GM04503 (cell line): Measurements from ENCODE around the gene SIK1.

Experiments used
- DNase-seq: peaks from one replicate; pipeline ENCODE4 v3.0.0-alpha.2; 2012; ENCODE audit warnings: low read depth

SIK1 gene

GRCh38 chr21:43367296-43367695 is 59.6 kb downstream of the SIK1 start:
- DNase-seq: no peak

DNA sequence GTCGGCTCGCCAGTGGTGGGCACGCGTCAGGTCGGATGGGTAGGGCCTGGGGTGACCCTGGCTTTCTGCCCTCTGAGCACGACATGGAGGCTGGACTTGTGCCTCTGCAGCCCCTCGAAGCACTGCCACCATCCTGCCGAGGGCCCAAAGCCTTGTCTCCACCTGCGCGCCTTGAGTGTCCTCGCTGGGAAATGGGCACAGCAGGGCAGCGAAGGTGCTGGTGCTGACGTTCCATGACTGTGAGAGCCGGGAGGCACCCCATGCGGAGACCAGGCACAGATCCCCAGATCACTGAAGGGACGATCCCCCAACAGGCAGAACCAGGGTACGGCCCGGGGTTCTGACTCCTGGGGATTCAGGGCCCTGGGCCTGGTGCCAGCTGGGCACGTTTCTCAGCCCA is 60.3 kb downstream of the SIK1 start:
- no peak for DNase-seq

DNA sequence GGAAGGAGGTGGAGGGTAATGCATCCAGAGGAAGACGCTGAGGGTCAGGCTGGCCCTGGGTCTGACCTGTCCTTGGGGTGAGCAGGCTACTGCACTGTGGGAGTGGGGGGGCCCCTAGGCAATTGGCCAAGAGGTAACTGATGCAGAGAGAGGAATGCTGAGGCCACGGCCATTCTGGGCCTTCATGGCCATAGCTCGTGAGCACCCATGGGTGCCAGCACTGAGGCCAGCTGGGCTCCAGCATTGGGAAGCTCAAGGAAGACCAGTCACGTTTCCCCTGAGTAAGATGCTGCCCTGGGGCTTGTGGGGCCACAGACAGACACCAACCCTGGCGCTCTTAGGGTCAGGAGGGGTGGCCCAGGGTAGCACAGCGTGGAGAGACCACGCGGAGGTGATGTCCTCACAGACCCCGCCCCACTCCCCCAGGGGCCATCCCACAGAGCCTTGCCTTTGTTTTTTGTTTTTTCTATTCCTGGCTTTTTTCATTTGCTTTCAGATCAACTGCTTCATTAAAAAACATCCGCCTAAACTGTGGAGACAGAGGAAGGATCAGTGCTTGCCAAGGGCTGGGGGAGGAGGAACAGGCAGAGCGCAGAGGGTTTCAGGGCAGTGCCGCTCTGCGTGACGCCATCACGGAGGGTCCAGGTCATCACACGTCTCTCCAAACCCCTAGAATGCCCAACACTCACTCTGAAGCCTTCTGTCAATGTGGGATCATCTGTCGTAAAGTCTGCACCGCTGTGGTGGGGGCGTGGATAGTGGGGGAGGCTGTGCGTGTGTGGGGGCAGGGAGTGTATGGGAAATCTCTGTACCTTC is 61.1 kb downstream of the SIK1 start:
- no peak for DNase-seq

DNA sequence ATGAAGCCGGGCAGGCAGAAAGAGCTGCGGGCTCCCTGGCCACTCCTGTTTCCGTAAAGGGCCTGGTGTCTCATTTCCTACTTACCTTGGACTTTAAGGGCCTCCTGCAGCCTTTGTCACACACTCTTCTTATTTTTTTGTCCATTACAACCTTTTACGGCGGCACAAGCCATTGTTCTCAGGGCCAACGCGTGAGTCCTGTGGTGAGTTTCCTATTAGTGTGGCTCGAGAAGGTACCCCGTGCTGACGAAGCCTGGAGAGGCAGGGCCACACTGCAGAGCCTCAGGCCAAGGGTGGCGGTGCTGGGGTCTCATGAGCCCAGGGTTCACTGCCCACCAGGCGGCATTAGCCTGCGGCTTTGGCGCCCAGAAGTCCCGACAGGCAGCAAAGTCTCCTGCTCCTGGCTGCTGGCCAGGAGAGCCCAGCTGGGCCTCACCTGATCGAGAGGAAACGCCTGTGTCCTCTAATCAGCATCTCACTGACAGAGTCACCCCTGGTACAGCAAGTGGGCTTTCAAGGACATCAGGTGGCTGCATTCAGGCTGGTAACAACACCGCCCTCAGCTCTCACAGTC is 62.0 kb downstream of the SIK1 start:
- no peak for DNase-seq
